GM12878 (cell line): Measurements from ENCODE around the gene HIGD2B.

ENCODE experiments used
- CBX3 ChIP-seq: fragments of 200-600 bp; sonication (generic); IDR thresholded peaks from 2 replicates; pipeline ENCODE4 v1.6.1; 2016; ENCODE audit warnings: low read depth, borderline replicate concordance
- EZH2 ChIP-seq: IDR thresholded peaks from 2 replicates; pipeline ENCODE4 v1.6.1; 2012; ENCODE audit warnings: low read depth, mild to moderate bottlenecking, control low read depth, inconsistent platforms, low read length, borderline replicate concordance; ENCODE audit not compliant: control insufficient read depth
- MYC ChIP-seq: IDR thresholded peaks from 2 replicates; pipeline ENCODE4 v1.6.1; 2011; ENCODE audit warnings: mild to moderate bottlenecking, low read length, moderate library complexity, inconsistent platforms; ENCODE audit not compliant: insufficient read depth, insufficient replicate concordance, insufficient read length, severe bottlenecking
- RAD21 ChIP-seq: IDR thresholded peaks from 2 replicates; pipeline ENCODE4 v1.6.1; 2011; ENCODE audit warnings: mild to moderate bottlenecking, low read depth, low read length, moderate library complexity; ENCODE audit not compliant: insufficient read depth
- TF ChIP-seq, protein P1 (sequence below): fragments of 450-650 bp; formaldehyde crosslinking; IDR thresholded peaks from 2 replicates; pipeline ENCODE4 v1.5.0; 2022; ENCODE audit warnings: mild to moderate bottlenecking, missing genetic modification characterization
- TF ChIP-seq, protein P2 (sequence below), 3 experiments: IDR thresholded peaks in 2 of 3; conservative IDR thresholded peaks in 1 of 3; 2 replicates each; pipeline ENCODE4 v1.5.1; 2011; ENCODE audit warnings: low read depth in 3 of 3, low read length in 3 of 3, mild to moderate bottlenecking in 3 of 3, control low read depth in 2 of 3, moderate library complexity in 2 of 3, inconsistent platforms in 1 of 3, mixed read lengths in 1 of 3; ENCODE audit not compliant: control insufficient read depth in 2 of 3, insufficient read depth in 1 of 3; ENCODE audit errors: extremely low read depth in 1 of 3
- TF ChIP-seq, protein P3 (sequence below): IDR thresholded peaks from 2 replicates; pipeline ENCODE4 v1.6.1; 2012; ENCODE audit warnings: low read depth, low read length, improper control_type of control experiment
- TF ChIP-seq, protein P4 (sequence below): fragments of 450-650 bp; IDR thresholded peaks from 2 replicates; pipeline ENCODE4 v1.6.1; 2017; ENCODE audit warnings: mild to moderate bottlenecking, moderate library complexity

DNA sequence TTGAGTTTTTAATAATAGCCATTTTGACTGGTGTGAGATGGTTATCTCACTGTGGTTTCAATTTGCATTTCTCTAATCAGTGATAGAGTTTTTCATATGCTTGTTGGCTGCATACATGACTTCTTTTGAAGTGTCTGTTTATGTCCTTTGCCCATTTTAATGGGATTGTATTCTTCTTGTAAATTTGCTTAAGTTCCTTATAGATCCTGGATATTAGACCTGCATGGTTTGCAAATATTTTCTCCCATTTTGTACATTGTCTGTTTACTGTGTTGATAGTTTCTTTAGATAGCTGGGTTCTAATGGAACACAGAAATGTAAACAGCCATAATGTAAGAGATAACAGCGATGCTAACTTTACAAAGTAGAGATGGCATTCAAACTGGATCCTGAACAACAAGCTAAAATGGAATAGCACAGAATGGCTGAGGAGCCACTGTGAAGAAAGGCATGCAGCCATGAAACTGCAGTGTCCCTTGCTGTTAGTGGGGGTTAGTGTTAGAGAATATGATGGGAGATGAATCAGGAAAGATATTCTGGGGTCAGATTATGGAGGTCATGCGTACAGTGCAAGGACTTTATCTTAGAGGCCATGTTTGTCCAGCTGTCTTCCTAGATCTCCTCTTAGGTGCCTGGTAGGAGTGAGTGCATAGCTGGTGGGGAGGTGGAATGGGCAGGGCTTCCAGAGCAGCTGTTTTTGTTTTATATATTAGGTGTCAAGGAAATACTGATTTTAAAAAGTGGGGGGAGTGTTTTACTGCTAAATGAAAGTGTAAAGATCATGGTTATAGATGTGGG is 48.2 kb upstream of the HIGD2B start:
- TF ChIP-seq RAD21 (no peak), EZH2 (no peak), CBX3 (no peak), MYC (no peak)
- TF ChIP-seq, protein P1, sequence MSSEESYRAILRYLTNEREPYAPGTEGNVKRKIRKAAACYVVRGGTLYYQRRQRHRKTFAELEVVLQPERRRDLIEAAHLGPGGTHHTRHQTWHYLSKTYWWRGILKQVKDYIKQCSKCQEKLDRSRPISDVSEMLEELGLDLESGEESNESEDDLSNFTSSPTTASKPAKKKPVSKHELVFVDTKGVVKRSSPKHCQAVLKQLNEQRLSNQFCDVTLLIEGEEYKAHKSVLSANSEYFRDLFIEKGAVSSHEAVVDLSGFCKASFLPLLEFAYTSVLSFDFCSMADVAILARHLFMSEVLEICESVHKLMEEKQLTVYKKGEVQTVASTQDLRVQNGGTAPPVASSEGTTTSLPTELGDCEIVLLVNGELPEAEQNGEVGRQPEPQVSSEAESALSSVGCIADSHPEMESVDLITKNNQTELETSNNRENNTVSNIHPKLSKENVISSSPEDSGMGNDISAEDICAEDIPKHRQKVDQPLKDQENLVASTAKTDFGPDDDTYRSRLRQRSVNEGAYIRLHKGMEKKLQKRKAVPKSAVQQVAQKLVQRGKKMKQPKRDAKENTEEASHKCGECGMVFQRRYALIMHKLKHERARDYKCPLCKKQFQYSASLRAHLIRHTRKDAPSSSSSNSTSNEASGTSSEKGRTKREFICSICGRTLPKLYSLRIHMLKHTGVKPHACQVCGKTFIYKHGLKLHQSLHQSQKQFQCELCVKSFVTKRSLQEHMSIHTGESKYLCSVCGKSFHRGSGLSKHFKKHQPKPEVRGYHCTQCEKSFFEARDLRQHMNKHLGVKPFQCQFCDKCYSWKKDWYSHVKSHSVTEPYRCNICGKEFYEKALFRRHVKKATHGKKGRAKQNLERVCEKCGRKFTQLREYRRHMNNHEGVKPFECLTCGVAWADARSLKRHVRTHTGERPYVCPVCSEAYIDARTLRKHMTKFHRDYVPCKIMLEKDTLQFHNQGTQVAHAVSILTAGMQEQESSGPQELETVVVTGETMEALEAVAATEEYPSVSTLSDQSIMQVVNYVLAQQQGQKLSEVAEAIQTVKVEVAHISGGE (CRISPR knock-in tag): no peak
- TF ChIP-seq, protein P2, sequence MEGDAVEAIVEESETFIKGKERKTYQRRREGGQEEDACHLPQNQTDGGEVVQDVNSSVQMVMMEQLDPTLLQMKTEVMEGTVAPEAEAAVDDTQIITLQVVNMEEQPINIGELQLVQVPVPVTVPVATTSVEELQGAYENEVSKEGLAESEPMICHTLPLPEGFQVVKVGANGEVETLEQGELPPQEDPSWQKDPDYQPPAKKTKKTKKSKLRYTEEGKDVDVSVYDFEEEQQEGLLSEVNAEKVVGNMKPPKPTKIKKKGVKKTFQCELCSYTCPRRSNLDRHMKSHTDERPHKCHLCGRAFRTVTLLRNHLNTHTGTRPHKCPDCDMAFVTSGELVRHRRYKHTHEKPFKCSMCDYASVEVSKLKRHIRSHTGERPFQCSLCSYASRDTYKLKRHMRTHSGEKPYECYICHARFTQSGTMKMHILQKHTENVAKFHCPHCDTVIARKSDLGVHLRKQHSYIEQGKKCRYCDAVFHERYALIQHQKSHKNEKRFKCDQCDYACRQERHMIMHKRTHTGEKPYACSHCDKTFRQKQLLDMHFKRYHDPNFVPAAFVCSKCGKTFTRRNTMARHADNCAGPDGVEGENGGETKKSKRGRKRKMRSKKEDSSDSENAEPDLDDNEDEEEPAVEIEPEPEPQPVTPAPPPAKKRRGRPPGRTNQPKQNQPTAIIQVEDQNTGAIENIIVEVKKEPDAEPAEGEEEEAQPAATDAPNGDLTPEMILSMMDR (IDR thresholded peaks at IDR 0.05 in 2 of 3, conservative IDR thresholded peaks at IDR 0.05 in 1 of 3; ENCODE audit: control insufficient read depth in 2 of 3, extremely low read depth in 1 of 3, insufficient read depth in 1 of 3, low read depth in 3 of 3, low read length in 3 of 3): no peak
- TF ChIP-seq, protein P3, sequence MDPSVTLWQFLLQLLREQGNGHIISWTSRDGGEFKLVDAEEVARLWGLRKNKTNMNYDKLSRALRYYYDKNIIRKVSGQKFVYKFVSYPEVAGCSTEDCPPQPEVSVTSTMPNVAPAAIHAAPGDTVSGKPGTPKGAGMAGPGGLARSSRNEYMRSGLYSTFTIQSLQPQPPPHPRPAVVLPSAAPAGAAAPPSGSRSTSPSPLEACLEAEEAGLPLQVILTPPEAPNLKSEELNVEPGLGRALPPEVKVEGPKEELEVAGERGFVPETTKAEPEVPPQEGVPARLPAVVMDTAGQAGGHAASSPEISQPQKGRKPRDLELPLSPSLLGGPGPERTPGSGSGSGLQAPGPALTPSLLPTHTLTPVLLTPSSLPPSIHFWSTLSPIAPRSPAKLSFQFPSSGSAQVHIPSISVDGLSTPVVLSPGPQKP: no peak
- TF ChIP-seq, protein P4, sequence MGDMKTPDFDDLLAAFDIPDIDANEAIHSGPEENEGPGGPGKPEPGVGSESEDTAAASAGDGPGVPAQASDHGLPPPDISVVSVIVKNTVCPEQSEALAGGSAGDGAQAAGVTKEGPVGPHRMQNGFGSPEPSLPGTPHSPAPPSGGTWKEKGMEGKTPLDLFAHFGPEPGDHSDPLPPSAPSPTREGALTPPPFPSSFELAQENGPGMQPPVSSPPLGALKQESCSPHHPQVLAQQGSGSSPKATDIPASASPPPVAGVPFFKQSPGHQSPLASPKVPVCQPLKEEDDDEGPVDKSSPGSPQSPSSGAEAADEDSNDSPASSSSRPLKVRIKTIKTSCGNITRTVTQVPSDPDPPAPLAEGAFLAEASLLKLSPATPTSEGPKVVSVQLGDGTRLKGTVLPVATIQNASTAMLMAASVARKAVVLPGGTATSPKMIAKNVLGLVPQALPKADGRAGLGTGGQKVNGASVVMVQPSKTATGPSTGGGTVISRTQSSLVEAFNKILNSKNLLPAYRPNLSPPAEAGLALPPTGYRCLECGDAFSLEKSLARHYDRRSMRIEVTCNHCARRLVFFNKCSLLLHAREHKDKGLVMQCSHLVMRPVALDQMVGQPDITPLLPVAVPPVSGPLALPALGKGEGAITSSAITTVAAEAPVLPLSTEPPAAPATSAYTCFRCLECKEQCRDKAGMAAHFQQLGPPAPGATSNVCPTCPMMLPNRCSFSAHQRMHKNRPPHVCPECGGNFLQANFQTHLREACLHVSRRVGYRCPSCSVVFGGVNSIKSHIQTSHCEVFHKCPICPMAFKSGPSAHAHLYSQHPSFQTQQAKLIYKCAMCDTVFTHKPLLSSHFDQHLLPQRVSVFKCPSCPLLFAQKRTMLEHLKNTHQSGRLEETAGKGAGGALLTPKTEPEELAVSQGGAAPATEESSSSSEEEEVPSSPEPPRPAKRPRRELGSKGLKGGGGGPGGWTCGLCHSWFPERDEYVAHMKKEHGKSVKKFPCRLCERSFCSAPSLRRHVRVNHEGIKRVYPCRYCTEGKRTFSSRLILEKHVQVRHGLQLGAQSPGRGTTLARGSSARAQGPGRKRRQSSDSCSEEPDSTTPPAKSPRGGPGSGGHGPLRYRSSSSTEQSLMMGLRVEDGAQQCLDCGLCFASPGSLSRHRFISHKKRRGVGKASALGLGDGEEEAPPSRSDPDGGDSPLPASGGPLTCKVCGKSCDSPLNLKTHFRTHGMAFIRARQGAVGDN: no peak
